Measurements from ENCODE around the gene SOX3.

The SOX3 gene

DNA sequence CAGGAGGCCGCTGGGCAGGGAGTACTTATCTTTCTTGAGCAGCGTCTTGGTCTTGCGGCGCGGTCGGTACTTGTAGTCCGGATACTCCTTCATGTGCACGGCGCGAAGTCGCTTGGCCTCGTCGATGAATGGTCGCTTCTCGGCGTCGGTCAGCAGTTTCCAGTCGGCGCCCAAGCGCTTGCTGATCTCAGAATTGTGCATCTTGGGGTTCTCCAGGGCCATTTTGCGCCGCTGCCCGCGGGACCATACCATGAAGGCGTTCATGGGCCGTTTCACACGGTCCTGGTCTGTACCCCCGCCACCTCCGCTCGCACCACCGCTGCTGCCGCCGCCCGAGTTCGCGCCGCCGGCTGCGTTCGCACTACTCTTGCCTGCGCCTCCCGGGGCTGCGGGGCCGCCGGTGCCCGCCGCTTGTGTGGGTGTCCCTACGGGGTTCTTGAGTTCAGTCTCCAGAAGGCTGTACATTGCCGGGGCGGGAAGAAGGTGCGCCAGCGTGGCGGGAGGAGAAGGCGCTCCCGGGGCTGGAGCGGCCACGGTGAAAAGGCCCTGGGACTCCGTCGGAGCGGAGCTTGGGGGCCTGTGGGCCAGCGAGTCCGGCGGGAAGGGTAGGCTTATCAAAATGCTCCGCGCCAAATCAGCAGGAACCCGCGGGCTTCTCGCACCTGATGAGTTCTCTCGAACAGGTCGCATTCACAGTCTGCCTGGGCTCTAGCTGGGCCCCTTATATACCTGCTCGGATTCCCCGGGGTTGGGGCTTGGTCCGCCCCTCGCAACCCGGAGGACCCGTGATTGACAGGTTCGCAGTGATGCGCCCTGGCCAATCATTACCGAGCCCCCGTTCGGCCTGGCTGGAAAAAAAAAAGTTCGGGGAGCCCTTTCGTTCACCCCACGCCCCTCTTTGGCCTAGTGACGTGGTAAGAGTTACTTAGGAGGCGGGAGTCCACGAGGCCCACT, at the start of gene SOX3:
Gene SOX3, minus strand, starts transcription at position 699 of the 954 bp plus-strand sequence. Its CDS starts 9 bp downstream, at position 690.
- TF ChIP-seq GATA2 (IDR thresholded peaks at IDR 0.05; ENCODE audit: low read depth, low read length) (no peak), GATA3 (IDR thresholded peaks at IDR 0.05; ENCODE audit: low read depth, low read length) (no peak)

- no peak for TF ChIP-seq GATA3 (IDR thresholded peaks at IDR 0.05; ENCODE audit: low read depth, low read length)
- no peak for TF ChIP-seq GATA2 (IDR thresholded peaks at IDR 0.05; ENCODE audit: low read depth, low read length)
Measured at GRCh38 chrX:140548985-140549384, 44.1 kb upstream of the SOX3 start.

- TF ChIP-seq GATA3 (IDR thresholded peaks at IDR 0.05; ENCODE audit: low read depth, low read length) (no peak), GATA2 (IDR thresholded peaks at IDR 0.05; ENCODE audit: low read depth, low read length) (no peak)
Measured at GRCh38 chrX:140526171-140526570, 21.3 kb upstream of the SOX3 start.

- no peak for TF ChIP-seq GATA2 (IDR thresholded peaks at IDR 0.05; ENCODE audit: low read depth, low read length)
- TF ChIP-seq GATA3 (IDR thresholded peaks at IDR 0.05; ENCODE audit: low read depth, low read length): no peak
Measured at GRCh38 chrX:140525448-140525847, 20.6 kb upstream of the SOX3 start.

DNA sequence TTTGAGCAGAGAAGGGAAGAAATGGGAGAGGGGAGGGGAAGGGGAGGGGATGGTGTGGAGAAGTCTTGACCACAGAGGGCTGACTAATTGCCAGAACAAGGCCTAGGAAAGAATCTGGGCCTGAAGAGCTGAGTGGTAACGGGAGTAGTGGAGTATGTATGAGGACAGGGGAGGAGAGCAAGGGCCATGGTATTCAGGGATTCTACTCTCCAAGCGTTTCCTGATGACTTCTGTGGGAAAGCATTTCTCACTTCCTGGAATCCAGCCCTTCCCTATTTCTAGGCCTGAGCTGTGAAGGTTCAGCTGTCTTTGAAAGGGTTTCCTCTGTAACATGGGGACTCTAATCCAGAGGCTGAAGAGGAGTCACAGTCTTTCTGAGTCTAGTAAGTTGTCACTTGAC, 19.7 kb upstream of the SOX3 start:
- TF ChIP-seq GATA2 (IDR thresholded peaks at IDR 0.05; ENCODE audit: low read depth, low read length) (no peak), GATA3 (IDR thresholded peaks at IDR 0.05; ENCODE audit: low read depth, low read length) (no peak)

DNA sequence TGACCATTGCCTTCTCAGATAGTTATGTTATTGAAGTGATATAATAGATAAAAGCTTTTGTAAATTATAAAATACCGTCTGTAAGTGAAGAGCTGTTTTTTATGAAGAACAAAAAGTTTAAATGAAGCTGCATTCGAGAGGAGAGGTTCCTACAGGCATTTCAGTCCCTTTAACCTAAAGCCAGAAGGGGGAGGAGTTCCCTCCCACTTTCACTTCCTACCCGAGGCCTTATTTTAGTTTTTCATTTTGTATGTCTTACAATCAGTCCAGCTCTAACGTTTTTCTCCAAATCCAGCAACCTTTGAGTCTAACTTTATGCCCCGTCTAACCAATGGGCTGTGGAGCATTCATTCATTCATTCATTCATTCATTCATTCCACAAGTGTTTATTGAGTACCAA, 16.5 kb upstream of the SOX3 start:
- TF ChIP-seq GATA2 (IDR thresholded peaks at IDR 0.05; ENCODE audit: low read depth, low read length) (no peak), GATA3 (IDR thresholded peaks at IDR 0.05; ENCODE audit: low read depth, low read length) (no peak)

GRCh38 chrX:140514554-140514953, 9.7 kb upstream of the SOX3 start:
- TF ChIP-seq GATA3 (IDR thresholded peaks at IDR 0.05; ENCODE audit: low read depth, low read length): no peak
- no peak for TF ChIP-seq GATA2 (IDR thresholded peaks at IDR 0.05; ENCODE audit: low read depth, low read length)

DNA sequence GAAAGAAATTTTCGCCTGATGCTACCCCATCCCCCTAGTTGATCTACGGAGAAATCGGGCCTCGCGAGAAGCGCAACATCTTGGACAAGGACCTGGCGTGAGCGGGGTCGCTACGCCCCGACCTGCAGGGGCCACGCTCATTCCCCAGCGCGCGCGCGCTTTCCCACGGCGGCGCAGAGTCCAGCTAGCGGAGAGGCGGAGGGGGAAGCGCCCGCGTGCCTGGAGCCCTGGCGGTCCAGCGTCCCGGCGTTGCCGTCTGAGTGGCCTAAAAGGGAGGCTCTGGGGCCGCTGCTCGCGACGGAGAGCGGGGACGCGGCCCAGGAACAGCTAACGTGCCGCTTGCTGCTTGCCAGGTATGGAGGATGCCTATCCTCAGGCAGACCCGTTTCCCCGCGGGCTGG, 6.0 kb upstream of the SOX3 start:
- TF ChIP-seq GATA3 (IDR thresholded peaks at IDR 0.05; ENCODE audit: low read depth, low read length) (no peak), GATA2 (IDR thresholded peaks at IDR 0.05; ENCODE audit: low read depth, low read length) (no peak)

- no peak for TF ChIP-seq GATA3 (IDR thresholded peaks at IDR 0.05; ENCODE audit: low read depth, low read length)
- TF ChIP-seq GATA2 (IDR thresholded peaks at IDR 0.05; ENCODE audit: low read depth, low read length): no peak
Measured at GRCh38 chrX:140510306-140510676, 5.4 kb upstream of the SOX3 start.

- no peak for TF ChIP-seq GATA2 (IDR thresholded peaks at IDR 0.05; ENCODE audit: low read depth, low read length)
- no peak for TF ChIP-seq GATA3 (IDR thresholded peaks at IDR 0.05; ENCODE audit: low read depth, low read length)
Measured at GRCh38 chrX:140509468-140510305, 4.8 kb upstream of the SOX3 start.

DNA sequence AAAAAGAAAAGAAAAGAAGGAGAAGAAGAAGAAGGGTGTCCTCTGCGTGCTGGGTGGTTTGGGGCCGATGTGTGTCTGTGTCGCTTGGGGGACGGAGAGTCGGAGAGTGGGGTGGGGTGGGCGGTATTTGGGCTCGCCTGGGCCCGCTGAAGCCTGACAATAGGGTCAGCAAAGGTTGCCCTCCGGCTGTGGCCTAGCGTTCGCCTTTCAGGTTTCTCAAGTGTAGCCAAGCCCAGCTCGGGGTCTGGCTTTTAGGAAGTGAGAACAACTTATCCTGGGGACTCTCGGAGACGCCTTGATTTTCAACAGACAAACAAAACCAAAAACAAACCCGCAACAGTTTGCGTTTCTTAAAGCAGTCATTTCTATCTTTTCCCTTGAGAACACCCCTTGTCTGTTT, 4.1 kb upstream of the SOX3 start:
- TF ChIP-seq GATA2 (IDR thresholded peaks at IDR 0.05; ENCODE audit: low read depth, low read length) (no peak), GATA3 (IDR thresholded peaks at IDR 0.05; ENCODE audit: low read depth, low read length) (no peak)

DNA sequence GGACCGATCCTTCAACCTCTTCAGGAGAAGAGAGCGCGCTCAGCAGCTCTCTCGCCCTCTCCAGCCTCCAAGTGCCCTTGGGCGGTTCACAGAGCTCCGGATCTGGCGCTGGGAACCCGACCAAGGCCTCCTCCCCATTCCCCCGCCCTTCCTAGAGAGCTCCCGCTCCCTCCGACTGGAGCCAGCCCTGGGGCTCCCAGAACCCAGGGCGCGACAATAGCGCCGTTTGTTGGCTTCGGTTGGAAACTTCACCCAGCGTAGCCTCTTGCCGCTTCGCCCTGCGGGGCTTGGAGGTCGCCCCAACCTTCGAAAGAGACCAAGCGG, 3.1 kb upstream of the SOX3 start:
- TF ChIP-seq GATA3 (IDR thresholded peaks at IDR 0.05; ENCODE audit: low read depth, low read length) (no peak), GATA2 (IDR thresholded peaks at IDR 0.05; ENCODE audit: low read depth, low read length) (no peak)

DNA sequence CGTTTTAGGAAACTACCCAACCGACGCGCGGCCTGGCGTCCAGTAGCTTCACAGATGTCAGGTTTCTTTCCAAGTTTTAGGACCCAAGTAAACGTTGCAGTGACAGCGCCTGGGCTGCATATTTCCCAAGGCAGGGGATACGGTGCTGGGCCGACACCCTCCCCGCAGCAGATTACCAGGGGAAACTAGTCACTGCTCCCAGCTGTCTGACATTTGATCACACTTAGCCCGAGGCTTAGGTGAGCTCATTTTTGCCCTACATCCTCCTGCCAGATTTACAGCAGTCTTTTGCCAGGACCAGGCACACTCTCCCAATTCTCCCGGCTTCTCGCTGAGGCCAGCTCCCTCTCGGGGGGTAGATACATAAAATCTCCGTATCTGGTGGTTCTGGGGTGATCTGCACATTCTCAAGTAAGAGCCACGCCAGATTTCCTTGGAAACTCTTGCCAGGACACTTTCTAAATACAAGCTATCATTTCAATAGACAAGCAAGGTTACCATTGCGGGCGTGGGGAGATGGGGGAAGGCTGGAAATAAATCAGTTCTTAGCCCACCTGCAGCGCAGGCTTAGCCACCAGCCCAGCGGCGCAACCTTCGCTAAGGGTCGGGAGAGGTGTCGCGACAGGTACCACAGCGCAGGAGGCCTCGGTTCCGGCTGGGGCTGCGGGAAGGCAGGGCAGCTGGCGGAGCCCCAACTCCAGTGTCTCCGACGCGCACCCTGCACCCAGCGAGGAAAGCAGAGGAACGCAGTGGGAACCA, 2.5 kb upstream of the SOX3 start:
- TF ChIP-seq GATA2 (IDR thresholded peaks at IDR 0.05; ENCODE audit: low read depth, low read length) (no peak), GATA3 (IDR thresholded peaks at IDR 0.05; ENCODE audit: low read depth, low read length) (no peak)

All from SH-SY5Y (cell line).